NT2/D1 (cell line): ENCODE measurements around the gene FAM72D.
"Not testable (repeated sequence)": the region's sequence is repeated elsewhere in the genome, so short reads cannot be mapped to it uniquely, and the experiment has no call there.

Source experiments
- SUZ12 ChIP-seq: IDR thresholded peaks from 2 replicates; pipeline ENCODE4 v1.6.1; 2011; ENCODE audit not compliant: insufficient read length, insufficient read depth; ENCODE audit errors: extremely low read depth
- YY1 ChIP-seq: IDR thresholded peaks from 2 replicates; pipeline ENCODE4 v1.6.1; 2011; ENCODE audit not compliant: insufficient read length, insufficient read depth
- ZNF274 ChIP-seq: IDR thresholded peaks from 2 replicates; pipeline ENCODE4 v1.6.1; 2011; ENCODE audit warnings: mild to moderate bottlenecking, low read depth, low read length

- not testable (repeated sequence) for TF ChIP-seq YY1, SUZ12, ZNF274
Observed at GRCh38 chr1:145074021-145074559, 21.7 kb upstream of the FAM72D start.
